ENCODE measurements around the gene GPER1.

Gene GPER1

DNA sequence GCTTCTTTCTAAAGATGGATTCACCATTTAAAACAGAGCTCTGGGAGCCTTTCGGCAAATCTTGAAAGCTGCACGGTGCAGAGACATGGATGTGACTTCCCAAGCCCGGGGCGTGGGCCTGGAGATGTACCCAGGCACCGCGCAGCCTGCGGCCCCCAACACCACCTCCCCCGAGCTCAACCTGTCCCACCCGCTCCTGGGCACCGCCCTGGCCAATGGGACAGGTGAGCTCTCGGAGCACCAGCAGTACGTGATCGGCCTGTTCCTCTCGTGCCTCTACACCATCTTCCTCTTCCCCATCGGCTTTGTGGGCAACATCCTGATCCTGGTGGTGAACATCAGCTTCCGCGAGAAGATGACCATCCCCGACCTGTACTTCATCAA, 3.7 kb downstream of the GPER1 start:
- DNase-seq: no peak

GRCh38 chr7:1092161-1092632, 4.3 kb downstream of the GPER1 start:
- no peak for DNase-seq

GRCh38 chr7:1092806-1093501, 5.0 kb downstream of the GPER1 start:
- no peak for DNase-seq

DNA sequence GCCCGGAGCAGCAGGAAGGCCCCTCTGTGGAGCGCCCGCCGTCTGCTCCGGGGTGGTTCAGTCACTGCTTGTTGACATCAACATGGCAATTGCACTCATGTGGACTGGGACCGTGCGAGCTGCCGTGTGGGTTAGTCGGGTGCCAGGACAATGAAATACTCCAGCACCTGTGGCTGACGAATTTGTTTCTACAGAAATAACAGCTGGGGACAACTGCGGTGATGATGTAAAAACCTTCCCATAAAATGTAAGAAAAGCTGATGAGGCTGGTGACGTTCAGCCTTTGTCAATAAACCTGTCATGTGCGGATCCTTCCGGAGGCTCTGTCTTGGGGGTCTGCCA, 5.6 kb downstream of the GPER1 start:
- DNase-seq: no peak

DNA sequence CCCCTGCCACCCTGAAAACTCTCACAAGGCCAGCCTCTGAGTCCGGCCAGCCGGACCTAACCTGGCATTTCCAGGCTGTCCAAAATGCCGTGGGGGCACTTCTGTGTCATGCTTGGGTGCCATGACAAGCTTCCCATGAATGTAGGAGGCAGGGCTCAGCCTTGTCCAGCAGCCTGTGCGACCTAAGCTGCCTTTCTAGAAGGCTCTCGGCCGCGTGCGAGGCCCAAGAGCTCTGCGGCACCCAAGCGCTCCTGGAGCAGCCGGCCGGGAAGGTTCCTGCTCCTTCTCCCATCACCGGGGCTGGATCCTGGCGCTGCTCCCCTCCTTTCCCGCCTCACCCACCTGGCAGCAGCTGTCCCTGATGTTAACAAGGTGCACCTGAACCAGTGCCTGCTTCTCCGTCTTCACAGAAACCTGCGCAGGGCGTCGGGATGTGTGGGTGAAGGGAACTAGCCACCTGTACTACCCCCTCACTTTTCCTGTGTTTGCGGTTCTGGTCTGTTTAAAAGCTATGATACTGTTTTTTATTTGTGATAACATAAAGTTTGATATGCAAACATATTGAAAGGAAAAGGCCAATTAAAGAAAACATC, 6.1 kb downstream of the GPER1 start:
- no peak for DNase-seq

DNA sequence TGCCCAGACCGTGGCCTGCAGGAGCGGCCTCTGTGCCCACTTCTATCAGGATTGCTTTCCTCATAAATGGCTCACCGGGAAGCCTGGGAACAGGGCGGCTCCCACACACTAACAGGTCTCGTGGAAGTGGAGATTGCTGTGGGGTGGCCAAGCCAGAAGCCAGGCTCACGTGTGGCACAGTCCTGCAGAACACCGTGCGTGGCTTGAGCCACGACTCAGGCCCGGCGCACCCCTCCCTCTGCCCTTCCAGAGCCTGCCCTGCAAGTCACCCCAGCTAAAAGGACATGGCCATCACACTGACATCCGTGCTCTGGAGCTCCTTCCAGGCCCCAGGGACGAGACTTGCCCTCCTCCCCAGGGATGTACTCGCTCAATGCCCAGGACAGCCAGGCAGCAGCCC, 7.0 kb downstream of the GPER1 start:
- no peak for DNase-seq

DNA sequence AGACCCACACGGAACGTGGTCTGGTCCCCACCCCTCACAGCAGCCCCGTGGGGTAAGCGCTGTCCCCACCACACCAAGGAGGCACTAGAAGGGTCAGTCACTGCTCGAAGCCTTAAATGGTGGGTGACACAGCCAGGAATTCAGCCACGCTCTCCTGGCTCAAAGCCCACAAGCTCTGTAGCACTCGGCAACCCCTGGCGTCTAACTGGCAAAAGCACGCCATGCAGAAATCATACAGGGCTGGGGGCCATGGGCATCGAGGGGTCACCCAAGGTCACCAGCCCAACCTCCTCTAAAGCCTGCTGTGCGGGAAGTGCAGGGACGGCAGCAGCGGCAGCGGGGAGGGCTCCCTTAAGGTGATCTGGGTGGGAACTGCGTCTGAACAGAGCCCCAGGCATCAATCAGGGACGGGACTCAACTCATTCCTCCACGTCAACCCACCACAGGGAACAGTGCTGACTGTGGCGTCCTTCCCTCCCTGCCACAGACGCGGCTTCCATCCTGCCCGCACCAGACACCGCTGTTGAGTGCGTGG, 7.8 kb downstream of the GPER1 start:
- no peak for DNase-seq

DNA sequence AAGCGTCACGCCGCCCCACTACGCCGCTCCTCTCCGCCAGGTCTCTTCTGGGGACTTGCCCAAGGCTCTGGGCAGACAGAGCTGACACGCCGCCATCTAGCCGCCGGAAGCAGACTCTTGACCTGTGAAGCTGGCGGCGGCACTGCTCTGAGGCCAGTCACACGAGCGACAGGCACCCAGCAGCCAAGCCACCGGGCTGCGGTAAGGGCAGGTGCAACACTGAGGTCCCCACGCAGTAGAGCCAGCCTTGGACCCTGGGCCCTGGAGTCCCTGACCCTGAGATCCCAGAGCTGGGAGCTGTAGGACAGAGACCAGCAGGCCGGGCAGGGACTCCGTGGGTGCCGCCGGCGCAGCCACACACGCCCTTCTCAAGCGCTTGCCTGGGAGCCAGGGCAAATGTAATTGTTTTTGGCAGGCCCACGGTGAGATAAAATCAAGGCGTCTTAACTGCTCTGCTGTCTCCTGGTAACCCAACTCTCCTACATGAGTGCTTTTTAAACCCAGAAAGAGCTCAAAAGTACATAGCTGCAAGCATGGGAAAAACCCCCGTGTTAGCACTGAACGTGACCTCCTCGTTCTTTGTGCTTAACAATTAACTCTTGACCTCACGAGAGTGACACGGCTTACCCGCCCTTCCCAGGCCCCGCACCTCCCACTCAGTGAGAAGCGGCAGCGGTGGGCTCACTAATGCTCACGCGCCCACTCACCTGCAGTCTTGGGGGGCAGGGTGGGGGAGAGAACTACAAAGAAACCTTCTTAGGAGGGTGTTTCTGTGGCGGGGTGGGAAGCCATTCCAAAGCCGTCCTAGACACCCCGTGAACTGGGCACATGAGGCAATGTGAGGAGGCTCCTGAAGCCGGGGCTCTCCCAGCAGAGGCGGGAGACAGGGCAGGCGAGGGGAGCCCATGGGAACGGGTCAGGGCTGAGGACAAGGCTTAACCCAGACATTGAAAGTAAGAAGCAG, 8.5 kb downstream of the GPER1 start:
- DNase-seq: no peak

DNA sequence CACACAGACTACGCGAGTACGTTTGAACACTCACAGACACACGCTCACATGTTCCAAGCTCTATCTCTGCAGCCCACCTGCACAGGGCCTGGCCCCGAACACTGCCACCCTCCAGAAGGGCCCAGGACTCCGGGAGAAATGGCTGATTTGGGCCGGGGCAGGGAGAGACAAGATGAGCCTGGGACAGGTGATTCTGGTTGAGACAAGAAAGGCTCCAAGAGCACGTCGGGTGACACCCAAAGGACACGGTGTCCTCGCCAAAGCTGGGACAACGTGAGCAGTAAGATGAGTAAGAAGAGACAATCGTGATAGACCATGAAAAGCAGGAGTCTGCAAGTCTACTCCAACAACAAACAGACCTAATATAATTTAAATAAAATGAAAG, 9.2 kb downstream of the GPER1 start:
- DNase-seq: no peak

GRCh38 chr7:1098243-1099153, 10.6 kb downstream of the GPER1 start:
- no peak for DNase-seq

- no peak for DNase-seq
Observed at GRCh38 chr7:1099154-1099542, 11.2 kb downstream of the GPER1 start.

DNA sequence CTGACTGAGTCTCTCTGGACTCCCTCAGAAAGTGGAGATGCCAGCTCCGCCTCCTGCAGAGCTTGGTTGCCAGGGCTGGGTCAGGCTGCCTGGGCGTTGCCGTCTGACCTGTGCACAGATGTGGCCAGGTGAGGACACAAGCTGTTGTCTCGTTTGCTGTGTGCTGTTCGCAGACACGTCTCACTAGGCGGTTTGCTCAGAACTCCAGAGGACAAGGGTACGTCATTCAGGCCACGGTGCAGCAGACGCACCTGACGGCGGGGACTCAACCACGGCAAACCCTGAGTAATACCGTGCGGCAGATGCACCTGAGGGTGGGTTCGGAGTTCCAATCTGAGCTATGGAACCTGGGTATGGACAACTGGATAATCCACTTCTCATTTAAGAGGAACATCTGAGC, 11.7 kb downstream of the GPER1 start:
- no peak for DNase-seq

DNA sequence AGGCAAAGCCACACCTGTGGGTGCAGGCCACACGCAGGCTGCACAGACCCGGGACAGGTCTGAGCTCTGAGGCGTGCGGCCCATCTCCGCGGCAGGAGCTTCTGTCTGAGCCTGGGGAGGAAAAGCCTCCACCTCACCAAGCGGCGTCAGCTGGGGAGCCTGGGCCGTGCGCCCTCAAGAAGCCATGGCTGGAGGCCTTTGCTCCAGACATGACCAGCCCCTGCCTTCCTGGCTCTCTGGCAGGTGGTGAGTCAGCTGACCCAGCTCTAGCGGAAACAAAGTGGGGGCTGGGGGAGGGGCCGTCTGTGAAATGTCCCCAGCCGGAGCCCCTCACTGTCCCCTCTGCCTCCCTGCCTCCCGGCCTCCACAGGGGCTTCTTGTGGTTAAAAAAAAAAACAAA, 12.5 kb downstream of the GPER1 start:
- DNase-seq: no peak

DNA sequence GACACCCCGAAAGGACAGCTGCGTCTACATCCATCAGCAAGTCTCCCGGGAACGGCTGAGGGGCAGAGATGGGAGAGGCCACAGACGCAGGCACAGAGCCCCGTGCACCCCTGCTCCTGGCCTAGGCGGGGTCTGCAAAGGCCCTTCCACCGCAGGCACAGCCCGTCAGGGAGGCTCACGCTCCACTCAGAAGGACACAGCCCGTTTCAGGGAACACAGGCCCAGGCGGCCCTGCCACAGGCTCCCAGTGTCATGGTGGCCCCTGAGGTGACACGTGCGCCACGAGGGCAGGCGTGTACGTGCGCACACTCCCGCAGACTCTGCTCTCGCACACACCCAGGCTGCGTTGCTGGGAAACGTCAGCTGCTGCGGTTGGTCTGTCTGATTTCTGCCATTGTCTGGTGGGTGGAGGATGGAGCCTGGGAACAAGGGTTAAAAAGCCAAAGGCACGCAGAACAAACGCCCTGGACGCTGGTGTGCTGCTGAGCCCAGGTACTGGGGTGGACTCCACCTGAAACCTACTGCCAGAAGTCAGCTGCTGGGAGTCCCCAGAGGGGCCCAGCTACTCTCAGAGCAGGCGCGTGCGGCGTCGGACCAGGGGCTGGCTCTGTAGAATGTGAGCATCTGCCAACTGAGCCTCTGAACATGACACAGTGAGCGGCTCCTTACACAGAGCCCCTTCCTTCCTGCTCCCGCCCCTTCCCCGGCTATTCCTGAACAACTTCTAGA, 13.1 kb downstream of the GPER1 start:
- no peak for DNase-seq

- DNase-seq: no peak
Observed at GRCh38 chr7:1101563-1102431, 13.9 kb downstream of the GPER1 start.

DNA sequence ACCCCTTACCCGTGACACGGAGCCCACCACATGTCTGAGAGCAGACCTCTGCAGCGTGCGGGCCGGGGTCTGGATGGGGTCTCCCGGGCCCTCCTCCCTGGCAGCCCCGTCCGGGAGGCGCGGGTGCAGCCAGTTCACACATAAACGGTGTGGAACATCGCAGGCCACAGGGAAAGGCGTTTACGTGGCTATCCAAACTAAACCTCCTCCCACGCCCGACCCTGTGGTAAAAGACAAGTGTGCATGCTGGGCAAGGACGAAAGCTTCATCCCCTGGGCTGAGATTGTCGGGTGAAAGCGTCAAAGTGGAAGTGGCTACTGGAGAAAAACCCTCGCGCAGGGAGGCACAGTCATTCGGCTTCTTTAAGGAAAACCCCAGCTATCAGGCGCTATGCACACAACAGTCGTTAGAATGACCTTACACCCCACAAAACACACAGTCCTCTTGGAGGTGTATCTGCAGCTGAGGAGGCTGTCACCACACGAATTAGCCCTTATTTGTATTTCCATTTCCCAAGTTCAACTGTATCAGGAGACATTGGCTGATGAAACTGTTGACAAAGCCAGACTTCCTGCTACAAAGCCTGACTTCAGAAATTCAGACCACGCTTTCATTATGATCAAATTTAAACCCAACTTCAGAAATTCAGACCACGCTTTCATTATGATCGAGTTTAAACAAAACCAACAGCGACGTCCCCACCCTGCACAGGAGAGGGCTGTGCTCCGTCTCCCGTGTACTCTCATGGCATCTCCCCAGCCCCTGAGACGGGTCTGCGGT, 15.3 kb downstream of the GPER1 start:
- DNase-seq: no peak

- DNase-seq: no peak
Observed at GRCh38 chr7:1103789-1104515, 16.0 kb downstream of the GPER1 start.

DNA sequence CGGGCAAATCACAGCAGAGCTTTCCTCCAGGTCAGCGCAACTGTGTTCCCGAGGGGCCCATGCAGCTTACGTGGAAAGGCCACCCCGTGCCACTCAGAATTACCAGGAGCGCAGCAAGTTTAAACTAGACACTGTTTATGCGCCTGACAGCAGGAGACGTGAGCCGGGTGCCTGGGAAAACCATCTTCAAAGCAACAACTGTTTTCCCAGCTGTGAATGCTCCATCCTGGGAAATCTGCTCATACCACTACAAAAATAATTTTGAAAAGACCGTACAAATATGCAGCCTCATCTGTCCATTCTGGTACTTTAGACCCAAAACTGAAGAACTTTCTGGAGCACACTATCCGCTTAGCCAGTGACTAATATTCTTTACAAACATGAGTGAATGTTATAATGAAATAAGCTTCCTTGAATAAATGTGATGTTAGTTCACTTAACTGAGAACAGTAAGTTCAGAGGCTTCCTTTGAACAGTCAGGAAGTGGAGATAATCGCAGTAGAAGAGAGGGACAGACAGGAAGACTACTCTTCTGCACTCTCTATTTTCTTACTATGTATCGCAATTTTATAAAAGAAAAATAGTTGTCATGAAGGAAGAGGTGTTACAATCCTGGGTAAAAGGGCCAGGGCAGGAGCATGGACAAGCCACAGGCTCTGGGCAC, 16.7 kb downstream of the GPER1 start:
- DNase-seq: no peak

DNA sequence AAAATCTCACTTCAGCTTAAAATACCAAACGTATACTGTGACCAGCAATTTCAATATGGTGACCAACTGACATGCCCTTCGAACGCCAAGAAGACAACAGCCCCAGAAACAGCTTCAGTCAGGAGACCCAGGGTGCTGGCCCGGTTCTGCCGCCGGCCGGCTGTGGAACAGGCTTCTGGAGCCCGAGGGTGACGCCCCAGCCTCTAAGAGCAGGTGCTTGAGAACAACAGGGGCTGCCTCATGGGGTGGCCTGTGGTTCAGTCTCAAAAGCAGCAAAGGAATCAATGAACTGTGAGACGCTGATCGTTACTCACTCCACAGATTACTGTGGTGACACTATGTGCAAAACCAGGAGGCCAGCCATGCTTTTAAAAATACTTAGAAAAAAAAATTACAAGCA, 17.3 kb downstream of the GPER1 start:
- no peak for DNase-seq

All from stimulated activated CD4-positive, alpha-beta T cell treated with anti-CD3 and anti-CD28 coated beads, Interleukin-4, amount 100 ng/mL, for 1 hour (primary cell).